Heart left ventricle (tissue), 16 donors: ENCODE data around the gene MMP21. TPM values are rescaled to one million over a fixed set of nuclear protein-coding genes. Genes with fewer than 3 reads are reported as not detected.

ENCODE experiments used
- ATAC-seq, 4 donors: fragments of 200-7000 bp; cut with Tn5 transposase; one replicate each; pipeline ENCODE4 v1.9.1; 2020 to 2022; ENCODE audit warnings: moderate library complexity in 4 of 4, mild to moderate bottlenecking in 3 of 4, moderate number of reproducible peaks in 1 of 4
- DNase-seq, 5 donors: peaks; one replicate each; pipeline ENCODE4 v3.0.0-alpha.2; 2020
- H3K27ac ChIP-seq, 12 donors: fragments of 200-600 bp; sonication (generic) in 4 of 12; one replicate each; pipeline versions ENCODE4 v1.5.0 to v1.8.0; 2016 to 2022; ENCODE audit warnings: mild to moderate bottlenecking in 2 of 12
- H3K27me3 ChIP-seq, 9 donors: fragments of 200-600 bp; sonication (generic) in 2 of 9; one replicate each; pipeline versions ENCODE4 v1.5.1 to v1.8.0; 2016 to 2022; ENCODE audit warnings: mild to moderate bottlenecking in 3 of 9
- H3K36me3 ChIP-seq, 9 donors: fragments of 200-600 bp; sonication (generic) in 2 of 9; one replicate each; pipeline versions ENCODE4 v1.5.0 to v1.8.0; 2018 to 2022; ENCODE audit warnings: mild to moderate bottlenecking in 2 of 9
- H3K4me1 ChIP-seq, 12 donors: fragments of 200-600 bp; sonication (generic) in 4 of 12; one replicate each; pipeline versions ENCODE4 v1.5.0 to v1.8.0; 2016 to 2022; ENCODE audit warnings: mild to moderate bottlenecking in 3 of 12
- H3K4me3 ChIP-seq, 12 donors: fragments of 200-600 bp; sonication (generic) in 4 of 12; one replicate each; pipeline versions ENCODE4 v1.5.0 to v1.8.0; 2017 to 2022; ENCODE audit warnings: mild to moderate bottlenecking in 9 of 12, moderate library complexity in 4 of 12
- H3K9me3 ChIP-seq, 12 donors: fragments of 200-600 bp; sonication (generic) in 4 of 12; one replicate each; pipeline versions ENCODE4 v1.5.0 to v1.8.0; 2016 to 2022; ENCODE audit warnings: mild to moderate bottlenecking in 1 of 12
- POLR2A ChIP-seq, 2 donors: fragments of 450-650 bp; IDR thresholded peaks; one replicate each; pipeline ENCODE4 v1.6.1; 2017; ENCODE audit warnings: antibody characterized with exemption in 2 of 2, mild to moderate bottlenecking in 2 of 2, moderate library complexity in 2 of 2
- WGBS, 4 donors: extraction: QIAGEN DNeasy Blood & Tissue Kit in 2 of 4; methylation state at CpG; one replicate each; pipeline versions ENCODE4 v1.1.5 to v1.1.7; 2013 to 2018; 5-methylcytosine and 5-hydroxymethylcytosine counted together
- intact Hi-C, 10 donors: fragments of 100-400 bp; cut with DNase I; formaldehyde crosslinking; loops; one replicate each; pipeline versions ENCODE4 v1.11.1 to v1.14.2; 2022
- polyA plus RNA-seq, 2 donors: library from polyadenylated mRNA; stranded (reverse); fragments of 200-250 nt; gene quantifications; one replicate each; pipeline ENCODE4 v1.2.3, GENCODE V29; 2013
- total RNA-seq, 9 donors: library from RNA; depleted of rRNA in 2 of 9; stranded (reverse); fragments of >200 nt in 2 of 9; fragmentation: NEBNext Ultra II Directional in 3 of 9; extraction: Animal tissue kit (Norgen Biotek cat#: 25700) in 3 of 9; gene quantifications; one replicate each; pipeline versions ENCODE4 v1.1.0 to v1.2.4, GENCODE V29; 2016 to 2023
- TF ChIP-seq, protein P1 (sequence below), 12 donors: fragments of 200-600 bp; sonication (generic) in 4 of 12; IDR thresholded peaks; one replicate each; pipeline versions ENCODE4 v1.5.0 to v1.8.0; 2018 to 2022; ENCODE audit warnings: antibody characterized with exemption in 12 of 12, mild to moderate bottlenecking in 5 of 12
- donor health status: ischemic (EF 13 %, LVEDD 7.1; RV severe dilation, severe dysfunction).
- donor health status: healthy with polysubstance abuse.
- donor health status: DM: no; HTN: yes; CAD: no.
- donor health status: DM: no; HTN: no; CAD: no.
- donor health status: ischemic (EF 25% LVEDD 6.9; RV normal size, moderate dysfunction).
- donor health status: ischemic (EF 25% LVEDD 5.7; RV mildly dilated, moderate dysfunction).
- donor health status: healthy.
- donor health status: DM: yes; HTN: yes; CAD: no.
- donor health status: ischemic (EF 35%, LVEDD 5.7; RV mildly dilated, moderate dysfunction).
- donor health status: nonischemic (EF 11% LVEDD 7.7; RV severe dilation, severe dysfunction).
- donor health status: DM: yes; HTN: yes; CAD: no.
- donor health status: PGD.
- donor health status: ischemic (EF 29% LVEDD 5.4; RV normal size, mild dysfunction).
- donor health status: nonischemic (EF 23%, LVEDD 6.1; RV moderate dilation, normal function).

Gene MMP21
- total and polyA plus RNA-seq, 11 donors = 0.09 to 0.25 (median 0.11) TPM; not detected in 8

DNA sequence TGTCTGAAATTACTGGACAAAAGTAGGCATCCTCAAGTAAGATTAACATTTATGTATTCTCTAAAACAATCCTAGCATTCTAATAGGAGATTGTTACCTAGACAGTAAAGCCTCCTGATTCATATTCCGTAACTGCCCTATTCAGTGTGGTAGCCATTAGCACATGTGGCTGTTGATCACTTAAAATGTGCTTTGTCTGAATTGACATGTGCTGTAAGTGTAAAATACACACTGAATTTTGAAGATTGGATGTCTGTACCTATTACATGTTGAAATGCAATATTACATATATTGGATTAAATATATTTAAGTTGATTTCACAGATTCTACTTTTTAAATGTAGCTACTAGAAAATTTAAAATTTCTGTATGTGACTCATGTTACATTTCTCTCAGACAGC lies 41.5 kb downstream of the MMP21 start:
- WGBS, 4 donors = 95 to 100% (median 96%) methylated on average over 1 of the region's 1 CpG

DNA sequence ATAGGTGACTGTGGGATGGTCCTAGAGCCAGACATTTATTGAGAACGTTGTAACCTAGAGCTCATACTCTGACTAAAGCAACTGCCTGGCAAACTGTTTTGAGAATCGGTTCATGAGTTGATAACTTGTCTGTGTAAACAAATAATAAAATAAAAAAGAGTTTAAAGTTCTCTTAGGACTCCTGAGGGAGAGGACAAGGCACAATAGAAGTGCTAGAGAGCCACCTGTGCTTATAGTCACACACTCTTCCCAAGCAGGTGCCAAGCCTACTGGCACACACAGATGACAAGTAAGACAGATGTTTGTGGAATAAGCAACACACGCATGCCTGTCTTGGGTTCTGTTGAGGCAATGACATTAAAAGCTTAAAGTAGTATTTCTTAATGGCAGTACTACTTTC lies 48.2 kb downstream of the MMP21 start:
- 63 to 67% (median 65%) methylated on average over 3 of the region's 3 CpGs for WGBS, 4 donors
- Histone ChIP-seq H3K36me3 (peaks cover 2 to 100% (median 100%) of the 10 kb centered on the region in 9 donors), H3K4me3 (no peak overlapping the region), H3K9me3 (no peaks in the 10 kb centered on the region), H3K27me3 (no peaks in the 10 kb centered on the region), H3K4me1 (peaks cover 0 to 18% (median 0%) of the 10 kb centered on the region in 12 donors), H3K27ac (no peak overlapping the region)
- ATAC-seq (no peak), DNase-seq (no peak)
- no peak for TF ChIP-seq POLR2A (IDR thresholded peaks at IDR 0.05)
- TF ChIP-seq, protein P1, sequence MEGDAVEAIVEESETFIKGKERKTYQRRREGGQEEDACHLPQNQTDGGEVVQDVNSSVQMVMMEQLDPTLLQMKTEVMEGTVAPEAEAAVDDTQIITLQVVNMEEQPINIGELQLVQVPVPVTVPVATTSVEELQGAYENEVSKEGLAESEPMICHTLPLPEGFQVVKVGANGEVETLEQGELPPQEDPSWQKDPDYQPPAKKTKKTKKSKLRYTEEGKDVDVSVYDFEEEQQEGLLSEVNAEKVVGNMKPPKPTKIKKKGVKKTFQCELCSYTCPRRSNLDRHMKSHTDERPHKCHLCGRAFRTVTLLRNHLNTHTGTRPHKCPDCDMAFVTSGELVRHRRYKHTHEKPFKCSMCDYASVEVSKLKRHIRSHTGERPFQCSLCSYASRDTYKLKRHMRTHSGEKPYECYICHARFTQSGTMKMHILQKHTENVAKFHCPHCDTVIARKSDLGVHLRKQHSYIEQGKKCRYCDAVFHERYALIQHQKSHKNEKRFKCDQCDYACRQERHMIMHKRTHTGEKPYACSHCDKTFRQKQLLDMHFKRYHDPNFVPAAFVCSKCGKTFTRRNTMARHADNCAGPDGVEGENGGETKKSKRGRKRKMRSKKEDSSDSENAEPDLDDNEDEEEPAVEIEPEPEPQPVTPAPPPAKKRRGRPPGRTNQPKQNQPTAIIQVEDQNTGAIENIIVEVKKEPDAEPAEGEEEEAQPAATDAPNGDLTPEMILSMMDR (IDR thresholded peaks at IDR 0.05) = no peak
- intact Hi-C loops = loop anchor here in 2 of 10 donors (10.0 kb wide), 2 partner anchors 563 to 923 kb away; partner anchors contain the start of genes ABRAXAS2 (in 1 of the 2) and CTBP2 (in 1 of the 2)

More for the DNA sequence above, 41.5 kb downstream of the MMP21 start:
- TF ChIP-seq POLR2A (IDR thresholded peaks at IDR 0.05) = no peak
- TF ChIP-seq, protein P1 (IDR thresholded peaks at IDR 0.05) = no peak
- DNase-seq (no peak), ATAC-seq (no peak)
- Histone ChIP-seq H3K27me3 (no peaks in the 10 kb centered on the region), H3K36me3 (peaks cover under 1 to 100% (median 100%) of the 10 kb centered on the region in 9 donors), H3K9me3 (no peaks in the 10 kb centered on the region), H3K27ac (no peak overlapping the region), H3K4me3 (no peak overlapping the region), H3K4me1 (peaks cover 0 to 20% (median 0%) of the 10 kb centered on the region in 12 donors)
- intact Hi-C loops = no loop called here

- H3K4me3 ChIP-seq = no peak overlapping the region
- ATAC-seq (no peak), DNase-seq (no peak)
- no peaks in the 10 kb centered on the region for H3K27me3 ChIP-seq
- 96 to 97% (median 97%) methylated on average over 7 of the region's 7 CpGs for WGBS, 4 donors
- peaks cover 0 to 12% (median 0%) of the 10 kb centered on the region in 12 donors for H3K4me1 ChIP-seq
- peaks cover 2 to 100% (median 100%) of the 10 kb centered on the region in 9 donors for H3K36me3 ChIP-seq
- intact Hi-C loops = loop anchor here in 2 of 10 donors (10.0 kb wide), 2 partner anchors 562 to 922 kb away; partner anchors contain the start of genes ABRAXAS2 (in 1 of the 2) and CTBP2 (in 1 of the 2)
- H3K27ac ChIP-seq = no peak overlapping the region
- no peak for TF ChIP-seq POLR2A (IDR thresholded peaks at IDR 0.05)
- TF ChIP-seq, protein P1 (IDR thresholded peaks at IDR 0.05) = no peak
- H3K9me3 ChIP-seq = no peaks in the 10 kb centered on the region
These were observed 48.7 kb downstream of the MMP21 start for GRCh38 chr10:125726914-125727313.

- TF ChIP-seq POLR2A (IDR thresholded peaks at IDR 0.05) = no peak
- TF ChIP-seq, protein P1 (IDR thresholded peaks at IDR 0.05) = no peak
- no peak overlapping the region for H3K4me3 ChIP-seq
- H3K27me3 ChIP-seq = no peaks in the 10 kb centered on the region
- H3K27ac ChIP-seq = no peak overlapping the region
- peaks cover 3 to 24% (median 13%) of the 10 kb centered on the region in 12 donors for H3K4me1 ChIP-seq
- no peaks in the 10 kb centered on the region for H3K9me3 ChIP-seq
- DNase-seq (no peak), ATAC-seq (no peak)
- H3K36me3 ChIP-seq = peaks cover 2 to 69% (median 67%) of the 10 kb centered on the region in 9 donors
- intact Hi-C loops = loop anchor here in 2 of 10 donors (10.0 kb wide), 2 partner anchors 558 to 918 kb away; partner anchors contain the start of genes ABRAXAS2 (in 1 of the 2) and CTBP2 (in 1 of the 2)
- WGBS, 4 donors = 95 to 100% (median 96%) methylated on average over 1 of the region's 1 CpG
These were observed 52.8 kb downstream of the MMP21 start for GRCh38 chr10:125722811-125723210.
